ENCODE measurements around the gene IL22.

DNA sequence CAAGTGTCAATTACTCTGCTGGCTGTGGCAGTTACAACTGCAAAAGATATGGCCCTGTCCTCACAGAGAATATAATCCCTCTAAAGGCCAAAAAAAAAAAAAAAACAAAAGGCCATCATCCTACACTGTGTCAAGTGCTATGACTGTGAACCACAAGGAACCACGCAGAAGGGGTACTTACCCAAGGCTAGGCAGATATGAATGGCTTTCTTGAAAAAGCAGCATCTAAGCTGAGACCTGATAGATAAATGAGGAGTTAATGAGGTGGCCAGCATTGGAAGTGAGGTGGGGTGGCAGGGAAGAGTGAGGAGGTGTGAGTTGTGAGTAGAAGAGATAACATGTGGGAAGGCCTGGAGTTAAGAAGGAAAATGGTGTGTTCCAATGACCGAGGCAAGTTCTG is 16.4 kb upstream of the IL22 start:
- TF ChIP-seq, protein P1, sequence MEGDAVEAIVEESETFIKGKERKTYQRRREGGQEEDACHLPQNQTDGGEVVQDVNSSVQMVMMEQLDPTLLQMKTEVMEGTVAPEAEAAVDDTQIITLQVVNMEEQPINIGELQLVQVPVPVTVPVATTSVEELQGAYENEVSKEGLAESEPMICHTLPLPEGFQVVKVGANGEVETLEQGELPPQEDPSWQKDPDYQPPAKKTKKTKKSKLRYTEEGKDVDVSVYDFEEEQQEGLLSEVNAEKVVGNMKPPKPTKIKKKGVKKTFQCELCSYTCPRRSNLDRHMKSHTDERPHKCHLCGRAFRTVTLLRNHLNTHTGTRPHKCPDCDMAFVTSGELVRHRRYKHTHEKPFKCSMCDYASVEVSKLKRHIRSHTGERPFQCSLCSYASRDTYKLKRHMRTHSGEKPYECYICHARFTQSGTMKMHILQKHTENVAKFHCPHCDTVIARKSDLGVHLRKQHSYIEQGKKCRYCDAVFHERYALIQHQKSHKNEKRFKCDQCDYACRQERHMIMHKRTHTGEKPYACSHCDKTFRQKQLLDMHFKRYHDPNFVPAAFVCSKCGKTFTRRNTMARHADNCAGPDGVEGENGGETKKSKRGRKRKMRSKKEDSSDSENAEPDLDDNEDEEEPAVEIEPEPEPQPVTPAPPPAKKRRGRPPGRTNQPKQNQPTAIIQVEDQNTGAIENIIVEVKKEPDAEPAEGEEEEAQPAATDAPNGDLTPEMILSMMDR (IDR thresholded peaks at IDR 0.05), result no peak
- no peak for TF ChIP-seq POLR2A (IDR thresholded peaks at IDR 0.05)
